Ishikawa (cell line): ENCODE data around the gene IL21R.

Source experiments
- CREB1 ChIP-seq: IDR thresholded peaks from 2 replicates; pipeline ENCODE4 v1.6.1; 2012; ENCODE audit warnings: low read depth
- EGR1 ChIP-seq: IDR thresholded peaks from 2 replicates; pipeline ENCODE4 v1.6.1; 2012
- EP300 ChIP-seq: IDR thresholded peaks from 2 replicates; pipeline ENCODE4 v1.6.1; 2012; ENCODE audit warnings: borderline replicate concordance
- FOXM1 ChIP-seq: IDR thresholded peaks from 2 replicates; pipeline ENCODE4 v1.6.1; 2012; ENCODE audit warnings: low read depth, borderline replicate concordance
- MAX ChIP-seq: IDR thresholded peaks from 2 replicates; pipeline ENCODE4 v1.6.1; 2012
- RAD21 ChIP-seq: IDR thresholded peaks from 2 replicates; pipeline ENCODE4 v1.6.1; 2012; ENCODE audit warnings: low read depth
- TAF1 ChIP-seq: IDR thresholded peaks from 2 replicates; pipeline ENCODE4 v1.6.1; 2012; ENCODE audit warnings: low read depth, mild to moderate bottlenecking
- TCF12 ChIP-seq: IDR thresholded peaks from 2 replicates; pipeline ENCODE4 v1.6.1; 2012; ENCODE audit warnings: low read depth
- TEAD4 ChIP-seq: IDR thresholded peaks from 2 replicates; pipeline ENCODE4 v1.6.1; 2012
- USF1 ChIP-seq: IDR thresholded peaks from 2 replicates; pipeline ENCODE4 v1.6.1; 2012
- ZBTB7A ChIP-seq: IDR thresholded peaks from 2 replicates; pipeline ENCODE4 v1.6.1; 2012; ENCODE audit warnings: low read depth

- no peak for TF ChIP-seq USF1
- no peak for TF ChIP-seq FOXM1
- TF ChIP-seq TAF1, result no peak
- no peak for TF ChIP-seq TCF12
- TF ChIP-seq EP300, result no peak
- TF ChIP-seq RAD21, result no peak
- TF ChIP-seq TEAD4, result no peak
- TF ChIP-seq ZBTB7A, result no peak
- no peak for TF ChIP-seq EGR1
- TF ChIP-seq MAX, result no peak
- no peak for TF ChIP-seq CREB1
Measured at GRCh38 chr16:27379919-27380318, 22.1 kb upstream of the IL21R start.
